ENCODE results near the gene PRRT1B.
"Not testable (repeated sequence)": the region's sequence is repeated elsewhere in the genome, so short reads cannot be mapped to it uniquely, and the experiment has no call there.

The PRRT1B gene

GRCh38 chr9:131545003-131545785, at the start of gene PRRT1B:
TSS of gene PRRT1B (plus strand) at chr9:131545523. CDS start at chr9:131545616, 93 bp downstream.
- DNase-seq, result no peak

GRCh38 chr9:131495785-131496184, 49.5 kb upstream of the PRRT1B start:
- no peak for DNase-seq

GRCh38 chr9:131496844-131497405, 48.4 kb upstream of the PRRT1B start:
- no peak for DNase-seq

GRCh38 chr9:131499254-131499767, 46.0 kb upstream of the PRRT1B start:
- DNase-seq, result no peak

GRCh38 chr9:131500377-131500776, 44.9 kb upstream of the PRRT1B start:
- peak; percentile 80 for DNase-seq

- DNase-seq, result peak; percentile 71
These were observed 44.3 kb upstream of the PRRT1B start for GRCh38 chr9:131500939-131501541.

GRCh38 chr9:131502781-131503625, 42.3 kb upstream of the PRRT1B start, which contains the start of gene POMT1:
TSS of gene POMT1 (plus strand) at chr9:131502918. CDS start at chr9:131504219, 1,301 bp downstream.
- peak; percentile 86 for DNase-seq

GRCh38 chr9:131503626-131504465, 41.5 kb upstream of the PRRT1B start:
- DNase-seq, result peak; percentile 64

- DNase-seq, result no peak
These were observed 40.3 kb upstream of the PRRT1B start for GRCh38 chr9:131505012-131505411.

- DNase-seq, result no peak
These were observed 33.9 kb upstream of the PRRT1B start for GRCh38 chr9:131511416-131511815.

GRCh38 chr9:131511880-131512279, 33.4 kb upstream of the PRRT1B start:
- DNase-seq, result no peak

- DNase-seq, result no peak
These were observed 32.1 kb upstream of the PRRT1B start for GRCh38 chr9:131513177-131513576.

- DNase-seq, result not testable (repeated sequence)
These were observed 29.7 kb upstream of the PRRT1B start for GRCh38 chr9:131515559-131516031.

GRCh38 chr9:131516100-131516499, 29.2 kb upstream of the PRRT1B start:
- no peak for DNase-seq

GRCh38 chr9:131516930-131517329, 28.4 kb upstream of the PRRT1B start:
- no peak for DNase-seq

GRCh38 chr9:131517761-131518190, 27.5 kb upstream of the PRRT1B start:
- DNase-seq, result no peak

- DNase-seq, result no peak
These were observed 26.8 kb upstream of the PRRT1B start for GRCh38 chr9:131518553-131518952.

- DNase-seq, result no peak
These were observed 24.8 kb upstream of the PRRT1B start for GRCh38 chr9:131520503-131520902.

- DNase-seq, result no peak
These were observed 24.1 kb upstream of the PRRT1B start for GRCh38 chr9:131521203-131521602.

GRCh38 chr9:131521822-131522221, 23.5 kb upstream of the PRRT1B start:
- DNase-seq, result no peak

- DNase-seq, result no peak
These were observed 22.9 kb upstream of the PRRT1B start for GRCh38 chr9:131522257-131523085.

Measured in CD4-positive, alpha-beta T cell treated with Interleukin-4 for 4 hours (primary cell).